Right atrium auricular region (tissue), 2 donors: Measurements from ENCODE around the gene JAZF1. TPM values are rescaled to one million over a fixed set of nuclear protein-coding genes. Genes with fewer than 3 reads are reported as not detected.

Experiments used
- DNase-seq: peaks from one replicate; pipeline ENCODE4 v3.0.0-alpha.2; 2019; ENCODE audit warnings: low spot score
- H3K27ac ChIP-seq, 2 donors: fragments of 200-600 bp; sonication (generic); 1 replicate in 1 of 2; 2 replicates in 1 of 2; pipeline ENCODE4 v1.5.1; 2016 to 2019
- H3K27me3 ChIP-seq, 2 donors: fragments of 200-600 bp; sonication (generic); one replicate each; pipeline versions ENCODE4 v1.5.1 to v1.6.0; 2017 to 2019
- H3K36me3 ChIP-seq: fragments of 200-600 bp; sonication (generic); one replicate; pipeline ENCODE4 v1.5.1; 2016
- H3K4me1 ChIP-seq, 2 donors: fragments of 200-600 bp; sonication (generic); one replicate each; pipeline versions ENCODE4 v1.5.1 to v1.6.0; 2017 to 2019
- H3K4me3 ChIP-seq, 2 donors: fragments of 200-600 bp; sonication (generic); 1 replicate in 1 of 2; 2 replicates in 1 of 2; pipeline ENCODE4 v1.5.1; 2017 to 2019; ENCODE audit warnings: mild to moderate bottlenecking in 1 of 2, moderate library complexity in 1 of 2
- H3K9me3 ChIP-seq, 2 donors: fragments of 200-600 bp; sonication (generic); one replicate each; pipeline ENCODE4 v1.5.1; 2019
- CTCF ChIP-seq, 2 donors: fragments of 200-600 bp; sonication (generic); IDR thresholded peaks; one replicate each; pipeline ENCODE4 v1.5.1; 2019; ENCODE audit warnings: antibody characterized with exemption in 2 of 2
- total RNA-seq, 2 donors: library from RNA; depleted of rRNA; stranded (reverse); fragments of >200 nt; gene quantifications; one replicate each; pipeline ENCODE4 v1.1.0, GENCODE V29; 2016

JAZF1 gene
- total RNA-seq, 2 donors from 2014 or later, result 13.2 to 18.5 TPM

GRCh38 chr7:27976531-27976930 is 204.1 kb downstream of the JAZF1 start:
- no peak for TF ChIP-seq CTCF (IDR thresholded peaks at IDR 0.05)
- Histone ChIP-seq H3K4me1 (no peaks in the 10 kb centered on the region), H3K27ac (no peak overlapping the region), H3K4me3 (no peak overlapping the region), H3K27me3 (no peaks in the 10 kb centered on the region), H3K36me3 (no peaks in the 10 kb centered on the region), H3K9me3 (peaks cover 0 to 3% of the 10 kb centered on the region in 2 donors)
- DNase-seq, result no peak

DNA sequence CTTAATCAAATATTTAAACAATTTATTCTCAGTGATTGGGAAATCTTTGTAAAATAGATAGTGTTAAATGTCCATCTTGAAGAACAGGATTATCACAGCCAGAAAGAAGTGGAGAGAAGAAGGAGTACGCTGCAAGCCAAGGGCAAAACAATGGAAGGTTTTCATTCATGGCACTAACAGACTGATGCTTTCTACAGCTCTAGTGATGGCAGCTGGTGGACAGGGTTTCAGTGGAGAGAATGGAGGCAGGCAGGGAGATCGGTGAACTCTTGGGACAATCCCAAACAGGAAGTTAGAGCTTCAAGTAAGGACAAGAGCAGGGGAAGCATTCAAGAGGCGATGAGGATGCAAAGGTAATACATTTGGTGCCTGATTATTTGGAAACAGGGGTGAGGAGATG is 207.0 kb downstream of the JAZF1 start:
- H3K36me3 ChIP-seq, result no peaks in the 10 kb centered on the region
- no peak overlapping the region for H3K4me3 ChIP-seq
- H3K4me1 ChIP-seq, result no peaks in the 10 kb centered on the region
- no peak for TF ChIP-seq CTCF (IDR thresholded peaks at IDR 0.05)
- peaks cover 0 to 3% of the 10 kb centered on the region in 2 donors for H3K9me3 ChIP-seq
- H3K27me3 ChIP-seq, result no peaks in the 10 kb centered on the region
- DNase-seq, result no peak
- no peak overlapping the region for H3K27ac ChIP-seq

DNA sequence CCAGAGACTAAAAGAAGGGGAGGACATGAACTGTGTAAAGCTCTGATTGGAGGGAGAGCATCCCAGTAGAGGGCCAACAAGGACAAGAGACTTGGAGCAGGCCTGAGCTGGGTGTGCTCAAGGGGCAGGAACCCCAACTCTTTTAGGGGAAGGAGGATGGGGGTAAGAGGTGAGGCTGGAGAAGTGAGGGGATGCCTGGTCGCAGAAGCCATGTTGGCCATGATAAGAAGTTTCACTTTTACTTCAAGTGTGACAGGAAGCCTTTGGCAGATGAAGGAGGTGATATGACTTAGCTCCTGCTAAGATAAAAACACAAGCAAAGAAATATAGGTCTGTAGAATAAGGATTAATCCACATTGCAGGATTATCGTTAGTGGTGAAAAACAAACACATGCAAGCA is 208.3 kb downstream of the JAZF1 start:
- no peak for TF ChIP-seq CTCF (IDR thresholded peaks at IDR 0.05)
- H3K27me3 ChIP-seq, result no peaks in the 10 kb centered on the region
- H3K36me3 ChIP-seq, result no peaks in the 10 kb centered on the region
- H3K27ac ChIP-seq, result no peak overlapping the region
- H3K4me1 ChIP-seq, result no peaks in the 10 kb centered on the region
- no peak overlapping the region for H3K4me3 ChIP-seq
- no peak for DNase-seq
- H3K9me3 ChIP-seq, result peaks cover 0 to 3% of the 10 kb centered on the region in 2 donors

DNA sequence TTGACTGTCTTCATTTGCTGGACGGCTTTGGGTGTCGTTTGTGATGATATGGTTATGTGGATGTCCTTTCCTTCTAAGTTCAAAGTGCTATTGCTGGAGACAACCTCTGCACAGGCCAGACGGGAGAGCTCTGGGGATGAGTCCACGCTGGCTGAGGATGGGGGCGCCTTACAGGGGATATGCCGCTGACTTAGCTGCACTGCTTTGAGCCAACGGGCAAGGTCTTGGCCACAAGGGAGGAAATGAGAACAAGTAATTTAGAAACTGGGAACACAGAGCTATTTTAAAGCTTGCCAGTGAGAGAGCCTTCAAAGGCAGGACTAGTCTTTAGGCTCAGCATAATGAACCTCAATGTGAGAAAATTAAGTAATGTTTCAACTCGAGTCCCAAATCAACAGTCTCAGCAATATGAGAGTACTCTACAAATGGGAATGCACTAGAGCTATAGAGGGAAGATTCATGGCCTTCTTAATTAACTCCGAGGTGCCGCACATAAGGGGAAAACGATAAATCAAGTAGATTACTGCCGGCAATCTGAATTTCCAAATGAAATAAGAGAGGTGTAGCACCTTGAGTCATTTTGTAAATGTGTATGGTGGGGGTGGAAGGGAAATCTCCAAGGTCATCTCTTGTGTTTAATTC is 209.3 kb downstream of the JAZF1 start:
- no peaks in the 10 kb centered on the region for H3K27me3 ChIP-seq
- no peaks in the 10 kb centered on the region for H3K36me3 ChIP-seq
- no peak overlapping the region for H3K27ac ChIP-seq
- no peak for DNase-seq
- H3K4me1 ChIP-seq, result no peaks in the 10 kb centered on the region
- no peaks in the 10 kb centered on the region for H3K9me3 ChIP-seq
- H3K4me3 ChIP-seq, result no peak overlapping the region
- no peak for TF ChIP-seq CTCF (IDR thresholded peaks at IDR 0.05)

- Histone ChIP-seq H3K36me3 (no peaks in the 10 kb centered on the region), H3K27me3 (no peaks in the 10 kb centered on the region), H3K27ac (no peak overlapping the region), H3K4me3 (no peak overlapping the region), H3K4me1 (no peaks in the 10 kb centered on the region), H3K9me3 (no peaks in the 10 kb centered on the region)
- DNase-seq, result no peak
- TF ChIP-seq CTCF (IDR thresholded peaks at IDR 0.05), result no peak
These were observed 210.2 kb downstream of the JAZF1 start for GRCh38 chr7:27970350-27970749.

GRCh38 chr7:27969346-27969745 is 211.2 kb downstream of the JAZF1 start:
- TF ChIP-seq CTCF (IDR thresholded peaks at IDR 0.05), result no peak
- Histone ChIP-seq H3K4me3 (no peak overlapping the region), H3K27ac (no peak overlapping the region), H3K9me3 (no peaks in the 10 kb centered on the region), H3K4me1 (no peaks in the 10 kb centered on the region), H3K27me3 (no peaks in the 10 kb centered on the region), H3K36me3 (no peaks in the 10 kb centered on the region)
- DNase-seq, result no peak
